Suprapubic skin (tissue), 4 donors: ENCODE measurements around the gene FXYD7. TPM values are rescaled to one million over a fixed set of nuclear protein-coding genes. Genes with fewer than 3 reads are reported as not detected.

Source experiments
- DNase-seq, 2 donors: peaks; one replicate each; pipeline ENCODE4 v3.0.0-alpha.2; 2019; ENCODE audit warnings: low spot score in 2 of 2
- H3K27ac ChIP-seq: fragments of 200-600 bp; sonication (generic); one replicate; pipeline ENCODE4 v1.5.1; 2019
- H3K27me3 ChIP-seq: fragments of 200-600 bp; sonication (generic); one replicate; pipeline ENCODE4 v1.5.1; 2019
- H3K36me3 ChIP-seq: fragments of 200-600 bp; sonication (generic); one replicate; pipeline ENCODE4 v1.5.1; 2019
- H3K4me1 ChIP-seq: fragments of 200-600 bp; sonication (generic); one replicate; pipeline ENCODE4 v1.5.1; 2019
- H3K4me3 ChIP-seq: fragments of 200-600 bp; sonication (generic); one replicate; pipeline ENCODE4 v1.5.1; 2019; ENCODE audit warnings: mild to moderate bottlenecking
- H3K9me3 ChIP-seq: fragments of 200-600 bp; sonication (generic); one replicate; pipeline ENCODE4 v1.5.1; 2019
- CTCF ChIP-seq, 2 donors: fragments of 200-600 bp in 1 of 2; fragments of 450-650 bp in 1 of 2; sonication (generic) in 1 of 2; IDR thresholded peaks; one replicate each; pipeline ENCODE4 v1.5.1; 2016 to 2019; ENCODE audit warnings: antibody characterized with exemption in 2 of 2, mild to moderate bottlenecking in 1 of 2, moderate library complexity in 1 of 2
- EP300 ChIP-seq: sonication (generic); formaldehyde crosslinking; IDR thresholded peaks from one replicate; pipeline ENCODE4 v1.6.1; 2017; ENCODE audit warnings: antibody characterized with exemption
- POLR2A ChIP-seq, 2 donors: fragments of 450-650 bp; IDR thresholded peaks; one replicate each; pipeline ENCODE4 v1.6.1; 2017; ENCODE audit warnings: antibody characterized with exemption in 2 of 2, mild to moderate bottlenecking in 2 of 2, moderate library complexity in 2 of 2
- POLR2AphosphoS5 ChIP-seq, 3 donors: sonication (generic); formaldehyde crosslinking; IDR thresholded peaks; one replicate each; pipeline ENCODE4 v1.6.1; 2017; ENCODE audit warnings: antibody characterized with exemption in 3 of 3
- WGBS: methylation state at CpG from one replicate; pipeline ENCODE4 v1.1.5; 2018; 5-methylcytosine and 5-hydroxymethylcytosine counted together
- total RNA-seq, 4 donors: library from RNA; depleted of rRNA; stranded (reverse); fragments of >200 nt; gene quantifications; one replicate each; pipeline ENCODE4 v1.1.0, GENCODE V29; 2016

Gene FXYD7
- total RNA-seq, 4 donors from 2014 or later, result 2.2 TPM; not detected in 3

- H3K4me3 ChIP-seq, result peak overlapping the region; percentile 83
- H3K36me3 ChIP-seq, result peaks cover 32% of the 10 kb centered on the region
- 20% methylated on average over 4 of the region's 17 CpGs for WGBS
- TF ChIP-seq CTCF (IDR thresholded peaks at IDR 0.05), result no peak
- no peak for TF ChIP-seq EP300
- TF ChIP-seq POLR2AphosphoS5 (IDR thresholded peaks at IDR 0.05), result no peak
- TF ChIP-seq POLR2A (IDR thresholded peaks at IDR 0.05), result no peak
- no peak overlapping the region for H3K27ac ChIP-seq
- no peak for DNase-seq
- H3K9me3 ChIP-seq, result no peaks in the 10 kb centered on the region
- H3K4me1 ChIP-seq, result peaks cover 28% of the 10 kb centered on the region
- peaks cover 7% of the 10 kb centered on the region for H3K27me3 ChIP-seq
These were observed 12.4 kb downstream of the FXYD7 start for GRCh38 chr19:35155441-35155840.

- WGBS, result 91% methylated on average over 6 of the region's 6 CpGs
- Histone ChIP-seq H3K36me3 (peaks cover 39% of the 10 kb centered on the region), H3K27me3 (peaks cover 7% of the 10 kb centered on the region), H3K4me3 (peak overlapping the region; percentile 83), H3K27ac (no peak overlapping the region), H3K9me3 (no peaks in the 10 kb centered on the region), H3K4me1 (peaks cover 28% of the 10 kb centered on the region)
- TF ChIP-seq POLR2AphosphoS5 (IDR thresholded peaks at IDR 0.05) (no peak), CTCF (IDR thresholded peaks at IDR 0.05) (no peak), EP300 (no peak), POLR2A (IDR thresholded peaks at IDR 0.05) (no peak)
- DNase-seq, result no peak
These were observed 13.1 kb downstream of the FXYD7 start for GRCh38 chr19:35155981-35156672.

- peaks cover 28% of the 10 kb centered on the region for H3K4me1 ChIP-seq
- no peak overlapping the region for H3K4me3 ChIP-seq
- H3K9me3 ChIP-seq, result no peaks in the 10 kb centered on the region
- H3K27me3 ChIP-seq, result peaks cover 7% of the 10 kb centered on the region
- TF ChIP-seq POLR2AphosphoS5 (IDR thresholded peaks at IDR 0.05), result no peak
- no peak for TF ChIP-seq EP300
- no peak for TF ChIP-seq POLR2A (IDR thresholded peaks at IDR 0.05)
- TF ChIP-seq CTCF (IDR thresholded peaks at IDR 0.05), result no peak
- 88% methylated on average over 6 of the region's 7 CpGs for WGBS
- no peak for DNase-seq
- peaks cover 44% of the 10 kb centered on the region for H3K36me3 ChIP-seq
- no peak overlapping the region for H3K27ac ChIP-seq
These were observed 13.6 kb downstream of the FXYD7 start for GRCh38 chr19:35156673-35157014.

GRCh38 chr19:35157431-35157830 is 14.4 kb downstream of the FXYD7 start:
- peaks cover 28% of the 10 kb centered on the region for H3K4me1 ChIP-seq
- peaks cover 52% of the 10 kb centered on the region for H3K36me3 ChIP-seq
- no peaks in the 10 kb centered on the region for H3K9me3 ChIP-seq
- peaks cover 7% of the 10 kb centered on the region for H3K27me3 ChIP-seq
- DNase-seq, result no peak
- 99% methylated on average over 4 of the region's 4 CpGs for WGBS
- H3K27ac ChIP-seq, result no peak overlapping the region
- no peak for TF ChIP-seq CTCF (IDR thresholded peaks at IDR 0.05)
- TF ChIP-seq EP300, result no peak
- no peak for TF ChIP-seq POLR2A (IDR thresholded peaks at IDR 0.05)
- TF ChIP-seq POLR2AphosphoS5 (IDR thresholded peaks at IDR 0.05), result no peak
- no peak overlapping the region for H3K4me3 ChIP-seq

- Histone ChIP-seq H3K27ac (no peak overlapping the region), H3K36me3 (peaks cover 69% of the 10 kb centered on the region), H3K27me3 (no peaks in the 10 kb centered on the region), H3K9me3 (peaks cover 4% of the 10 kb centered on the region), H3K4me1 (peaks cover 13% of the 10 kb centered on the region), H3K4me3 (no peak overlapping the region)
- TF ChIP-seq POLR2A (IDR thresholded peaks at IDR 0.05) (no peak), EP300 (no peak), CTCF (IDR thresholded peaks at IDR 0.05) (no peak), POLR2AphosphoS5 (IDR thresholded peaks at IDR 0.05) (no peak)
- no peak for DNase-seq
- WGBS, result 80% methylated on average over 8 of the region's 8 CpGs
These were observed 16.6 kb downstream of the FXYD7 start for GRCh38 chr19:35159606-35160005.
